Effector memory CD8-positive, alpha-beta T cell (primary cell): Measurements from ENCODE around the gene CTIF.

Experiments used
- ATAC-seq: fragments of 150-1000 bp; cut with Tn5 transposase; replicated peaks from 2 replicates; pipeline ENCODE4 v1.10.0; 2021; ENCODE audit warnings: mild to moderate bottlenecking, moderate library complexity
- DNase-seq, 3 experiments: peaks; one replicate each; pipeline ENCODE4 v3.0.0; 2021
- H3K27ac Mint-ChIP-seq, 2 donors: one replicate each; pipeline ENCODE4 v1.8.0; 2022; ENCODE audit warnings: mild to moderate bottlenecking in 2 of 2, mixed read lengths in 2 of 2, moderate library complexity in 2 of 2
- H3K27me3 Mint-ChIP-seq, 2 donors: one replicate each; pipeline ENCODE4 v1.8.0; 2022; ENCODE audit warnings: mixed read lengths in 2 of 2
- H3K36me3 Mint-ChIP-seq: one replicate; pipeline ENCODE4 v1.8.0; 2022; ENCODE audit warnings: mild to moderate bottlenecking, moderate library complexity, mixed read lengths; ENCODE audit not compliant: insufficient read depth
- H3K4me1 Mint-ChIP-seq, 2 donors: one replicate each; pipeline ENCODE4 v1.8.0; 2022; ENCODE audit warnings: low read depth in 2 of 2, mixed read lengths in 2 of 2
- H3K4me3 Mint-ChIP-seq, 2 donors: one replicate each; pipeline ENCODE4 v1.8.0; 2022; ENCODE audit warnings: mild to moderate bottlenecking in 2 of 2, mixed read lengths in 2 of 2, moderate library complexity in 2 of 2
- H3K9me3 Mint-ChIP-seq, 2 donors: one replicate each; pipeline ENCODE4 v1.8.0; 2022; ENCODE audit warnings: mixed read lengths in 2 of 2

Gene CTIF

DNA sequence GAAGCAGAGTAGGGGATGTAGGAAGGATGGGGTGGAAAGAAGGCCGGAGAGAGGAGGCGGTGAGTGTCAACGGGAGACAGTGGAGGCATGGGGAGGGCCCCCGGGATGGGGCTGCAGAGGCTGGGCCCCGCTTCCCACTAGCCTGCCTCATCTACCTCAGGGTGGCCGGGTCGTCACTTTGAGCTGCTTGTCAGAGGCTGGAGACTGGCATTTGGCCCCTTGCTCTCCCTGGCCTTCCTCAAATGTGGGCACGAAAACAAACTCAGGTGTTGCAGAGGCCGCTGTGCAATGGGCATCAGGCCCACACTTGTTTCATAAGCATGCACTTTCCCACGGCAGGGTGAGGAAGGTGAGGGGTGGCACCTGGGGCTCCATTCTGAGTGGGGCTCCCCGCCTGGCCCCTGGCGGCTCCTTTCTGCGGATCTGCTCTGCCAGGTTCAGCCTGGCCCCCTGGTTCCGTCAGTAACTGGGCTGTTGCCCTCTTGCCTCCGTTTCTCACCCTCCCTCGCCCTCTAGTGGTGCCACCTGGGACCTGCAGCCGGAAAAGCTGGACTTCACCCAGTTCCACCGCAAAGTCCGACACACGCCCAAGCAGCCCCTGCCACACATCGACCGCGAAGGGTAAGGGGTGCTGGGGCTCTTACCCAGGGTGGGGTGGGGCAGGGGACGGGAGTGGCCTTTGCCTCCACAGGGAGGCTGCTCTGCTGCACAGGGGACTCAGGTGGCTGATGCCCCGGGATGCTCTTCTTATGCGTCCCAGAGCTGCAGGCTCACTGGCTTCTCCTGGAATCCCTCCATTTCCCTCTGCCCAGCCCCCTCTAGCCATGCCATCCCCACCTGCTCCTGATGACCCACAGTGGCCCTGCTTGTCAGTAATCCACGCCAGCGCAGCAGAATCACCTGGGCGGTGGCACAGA lies 125.4 kb downstream of the CTIF start:
- ATAC-seq, result peak; percentile 42
- no peak overlapping the region for H3K4me3 Mint-ChIP-seq

DNA sequence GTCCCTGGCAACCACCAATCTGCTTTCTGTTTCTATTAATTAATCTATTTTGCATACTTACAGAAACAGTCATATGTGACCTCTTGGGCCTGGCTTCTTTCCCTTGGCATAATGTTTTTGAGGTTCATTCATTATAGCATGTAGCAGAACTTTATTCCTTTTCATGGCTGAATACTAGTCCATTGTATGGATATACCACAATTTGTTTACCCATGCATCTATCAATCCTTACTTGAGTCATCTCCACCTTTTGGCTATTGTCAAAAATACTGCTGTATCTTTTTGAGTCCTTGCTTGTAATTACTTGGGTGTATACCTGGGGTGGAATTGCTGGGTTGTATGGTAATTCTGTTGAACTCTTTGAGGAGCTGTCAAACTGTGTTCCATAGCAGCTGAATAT lies 126.8 kb downstream of the CTIF start:
- H3K4me1 Mint-ChIP-seq, result peaks cover 0 to 3% of the 10 kb centered on the region in 2 donors
- no peak overlapping the region for H3K27ac Mint-ChIP-seq
- H3K36me3 Mint-ChIP-seq, result peaks cover 3% of the 10 kb centered on the region
- H3K27me3 Mint-ChIP-seq, result peaks cover 0 to 26% of the 10 kb centered on the region in 2 donors
- H3K9me3 Mint-ChIP-seq, result no peaks in the 10 kb centered on the region
- H3K4me3 Mint-ChIP-seq, result no peak overlapping the region
- ATAC-seq, result no peak
- no peak for DNase-seq

More for the DNA sequence above, 125.4 kb downstream of the CTIF start:
- Mint-ChIP-seq H3K4me1 (peaks cover 0 to 3% of the 10 kb centered on the region in 2 donors), H3K9me3 (no peaks in the 10 kb centered on the region), H3K36me3 (peaks cover 3% of the 10 kb centered on the region), H3K27me3 (peaks cover 0 to 27% of the 10 kb centered on the region in 2 donors), H3K27ac (no peak overlapping the region)
- peak; percentile 47 to 51 (median 47) for DNase-seq

DNA sequence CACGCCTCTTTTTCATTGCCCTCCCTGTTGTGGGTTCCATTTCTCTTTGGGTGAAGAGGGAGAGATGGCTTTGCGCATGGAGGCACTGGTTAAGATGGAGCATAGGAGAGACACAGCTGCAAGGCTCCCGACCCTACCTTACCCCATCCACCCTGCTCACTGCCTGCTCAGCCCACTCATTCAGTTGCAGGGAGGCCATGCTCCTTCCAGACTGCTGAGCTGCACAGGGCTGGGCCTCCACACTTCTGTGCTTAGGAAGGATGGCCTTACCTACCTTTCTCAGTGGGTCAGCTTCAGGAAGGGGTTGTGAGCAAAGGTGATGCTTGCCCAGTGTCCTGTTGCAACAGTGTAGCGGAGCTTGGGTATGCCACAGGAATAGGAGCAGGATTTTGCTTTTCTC lies 127.8 kb downstream of the CTIF start:
- Mint-ChIP-seq H3K4me3 (no peak overlapping the region), H3K9me3 (peaks cover 0 to 6% of the 10 kb centered on the region in 2 donors), H3K4me1 (peaks cover 0 to 3% of the 10 kb centered on the region in 2 donors), H3K27me3 (peaks cover 0 to 16% of the 10 kb centered on the region in 2 donors), H3K27ac (no peak overlapping the region), H3K36me3 (no peaks in the 10 kb centered on the region)
- DNase-seq, result no peak
- ATAC-seq, result no peak

DNA sequence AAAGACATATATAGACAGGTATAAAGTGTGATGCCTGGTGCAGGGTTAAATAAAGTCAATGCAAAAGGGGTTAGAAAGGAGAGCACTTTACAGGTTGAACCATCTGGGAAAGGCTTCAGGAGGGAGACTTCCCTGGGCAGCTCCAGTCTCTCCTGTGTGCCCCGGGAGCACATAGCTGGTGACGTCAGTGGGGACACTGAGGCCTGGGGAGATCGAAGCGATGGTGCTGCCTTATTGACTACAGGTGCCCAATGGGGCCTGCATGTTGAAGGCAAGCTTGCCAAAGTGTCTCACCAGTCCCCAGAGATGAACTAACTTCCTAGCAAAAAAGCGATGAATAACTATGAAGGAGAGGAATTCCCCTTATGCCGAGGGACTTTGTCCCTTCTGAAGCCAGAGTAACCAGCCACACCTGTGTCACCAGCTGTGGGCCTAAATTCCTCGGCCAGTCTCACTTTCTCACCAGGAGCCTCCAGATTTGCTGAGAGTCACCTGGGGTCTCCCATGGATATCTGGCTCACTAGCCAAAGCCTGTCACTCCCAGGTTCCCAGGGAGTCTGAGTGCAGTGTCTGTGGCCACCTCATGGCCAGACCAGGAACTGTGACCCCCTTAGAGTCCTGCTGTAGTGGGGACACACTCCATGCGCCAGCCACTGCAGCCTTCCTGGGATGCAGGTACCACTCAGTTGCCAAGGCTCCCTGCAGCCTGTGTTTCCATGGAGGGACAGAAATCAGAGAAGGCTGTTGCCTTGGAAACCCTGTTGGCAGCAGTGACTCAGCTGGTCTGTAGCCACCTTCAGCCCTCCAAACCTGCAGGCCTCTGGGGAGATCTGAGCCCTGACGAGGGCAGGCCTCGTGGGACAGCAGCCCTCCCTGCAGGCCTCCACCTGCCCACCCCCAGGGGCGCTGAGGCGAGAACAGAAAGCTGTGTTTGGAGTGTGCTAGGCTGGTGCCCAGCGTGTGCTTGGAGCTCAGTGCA lies 128.7 kb downstream of the CTIF start:
- Mint-ChIP-seq H3K27ac (no peak overlapping the region), H3K4me1 (no peaks in the 10 kb centered on the region), H3K27me3 (peaks cover 0 to 7% of the 10 kb centered on the region in 2 donors), H3K36me3 (no peaks in the 10 kb centered on the region), H3K4me3 (no peak overlapping the region), H3K9me3 (peaks cover 0 to 7% of the 10 kb centered on the region in 2 donors)
- ATAC-seq, result no peak
- no peak for DNase-seq

DNA sequence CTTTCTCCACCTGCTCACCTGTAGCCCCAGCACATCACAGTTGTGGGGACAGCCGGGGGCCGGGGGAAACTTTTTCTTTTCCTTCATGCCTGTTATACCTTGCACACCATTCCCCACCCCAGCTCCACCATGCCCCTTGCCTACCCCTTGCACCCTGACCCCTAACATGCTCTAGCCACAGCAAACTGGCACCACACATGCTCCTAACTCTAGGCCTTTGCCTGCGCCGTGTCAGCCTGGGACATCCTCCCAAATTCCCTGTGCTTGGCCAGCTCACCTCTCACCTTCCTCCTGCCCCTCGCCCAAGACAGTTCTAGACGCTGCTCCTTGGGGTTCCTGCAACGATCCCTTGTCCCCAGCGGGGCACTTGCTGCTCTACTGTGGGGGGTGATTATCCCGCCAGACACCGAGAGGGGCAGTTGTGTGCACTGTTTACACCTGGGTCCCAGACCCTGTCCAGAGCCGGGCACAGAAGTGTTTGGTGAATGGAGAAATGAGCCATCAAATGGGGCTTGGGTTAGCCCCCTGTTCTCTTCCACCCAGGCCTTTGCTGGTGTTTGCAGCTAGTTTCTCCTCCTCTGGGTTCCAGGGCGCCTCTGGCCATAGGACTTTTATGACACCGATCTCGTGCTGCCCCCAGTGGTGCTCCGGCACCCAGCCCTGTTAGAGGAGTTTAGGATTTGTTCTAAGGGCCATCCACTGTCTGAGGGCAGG lies 129.8 kb downstream of the CTIF start:
- no peaks in the 10 kb centered on the region for H3K4me1 Mint-ChIP-seq
- no peaks in the 10 kb centered on the region for H3K36me3 Mint-ChIP-seq
- no peak for ATAC-seq
- H3K4me3 Mint-ChIP-seq, result no peak overlapping the region
- no peak overlapping the region for H3K27ac Mint-ChIP-seq
- H3K9me3 Mint-ChIP-seq, result peaks cover 0 to 7% of the 10 kb centered on the region in 2 donors
- DNase-seq, result no peak
- H3K27me3 Mint-ChIP-seq, result no peaks in the 10 kb centered on the region

DNA sequence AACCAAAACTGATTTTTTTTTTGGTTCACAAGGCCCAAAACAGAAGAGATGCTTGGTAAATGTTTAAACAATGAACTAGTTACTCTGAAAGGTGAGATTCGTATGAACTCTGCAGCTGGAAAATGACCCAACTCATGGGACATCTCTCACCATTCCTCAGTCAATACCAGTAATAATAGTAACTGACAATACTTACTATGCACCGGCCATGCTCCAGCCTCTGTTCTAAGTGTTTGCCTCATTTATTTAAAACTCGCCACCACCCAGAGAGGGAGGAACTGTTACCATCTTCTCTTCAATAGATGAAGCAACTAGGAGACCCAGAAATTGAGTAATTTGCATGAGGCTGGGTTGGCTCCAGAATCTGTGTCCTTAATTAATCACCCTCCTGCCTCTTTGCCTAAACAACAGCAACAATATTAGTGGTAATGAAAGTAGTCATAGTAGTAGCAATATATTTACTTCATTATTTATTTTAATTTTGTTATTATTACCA lies 130.4 kb downstream of the CTIF start:
- ATAC-seq, result no peak

DNA sequence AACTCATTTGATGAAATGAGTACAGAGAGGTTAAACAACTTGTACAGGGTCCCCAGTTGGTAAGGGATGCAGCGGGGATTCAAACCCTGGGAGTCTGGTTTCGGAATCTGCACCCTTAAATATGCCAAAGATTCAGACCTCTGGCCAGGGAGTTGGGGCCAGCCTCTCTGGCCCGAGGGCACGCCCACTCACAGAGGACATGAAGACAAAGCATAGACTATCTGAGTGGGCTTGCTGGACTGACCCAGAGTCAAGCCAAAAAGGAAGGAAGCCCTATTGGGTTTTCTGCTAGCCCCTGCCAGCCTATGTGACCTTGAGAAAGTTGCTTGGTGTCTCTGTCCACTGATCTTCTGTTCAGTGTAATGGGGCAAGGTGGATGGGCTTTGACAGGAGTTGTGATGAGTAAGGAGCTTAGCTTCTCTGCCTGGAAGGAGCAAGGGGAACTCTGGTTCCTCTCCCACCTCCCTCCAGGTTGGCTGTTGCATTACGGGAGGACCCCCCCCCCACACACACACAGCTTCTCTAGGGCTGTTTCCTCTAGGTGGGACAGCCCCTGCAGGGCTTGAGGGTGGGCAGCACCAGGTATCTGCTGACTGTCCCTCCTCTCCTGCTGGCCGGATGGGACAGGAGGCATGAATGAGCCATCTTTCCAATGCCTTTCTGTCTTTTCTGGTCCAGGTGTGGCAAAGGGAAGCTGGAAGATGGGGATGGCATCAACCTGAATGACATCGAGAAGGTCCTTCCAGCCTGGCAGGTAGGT lies 131.3 kb downstream of the CTIF start:
- Mint-ChIP-seq H3K4me1 (no peaks in the 10 kb centered on the region), H3K27ac (no peak overlapping the region), H3K36me3 (no peaks in the 10 kb centered on the region), H3K27me3 (no peaks in the 10 kb centered on the region), H3K9me3 (peaks cover 0 to 7% of the 10 kb centered on the region in 2 donors), H3K4me3 (no peak overlapping the region)
- DNase-seq (no peak), ATAC-seq (no peak)

More for the DNA sequence above, 130.4 kb downstream of the CTIF start:
- H3K36me3 Mint-ChIP-seq, result no peaks in the 10 kb centered on the region
- H3K27ac Mint-ChIP-seq, result no peak overlapping the region
- no peak for DNase-seq
- H3K27me3 Mint-ChIP-seq, result no peaks in the 10 kb centered on the region
- H3K9me3 Mint-ChIP-seq, result peaks cover 0 to 7% of the 10 kb centered on the region in 2 donors
- no peaks in the 10 kb centered on the region for H3K4me1 Mint-ChIP-seq
- no peak overlapping the region for H3K4me3 Mint-ChIP-seq

DNA sequence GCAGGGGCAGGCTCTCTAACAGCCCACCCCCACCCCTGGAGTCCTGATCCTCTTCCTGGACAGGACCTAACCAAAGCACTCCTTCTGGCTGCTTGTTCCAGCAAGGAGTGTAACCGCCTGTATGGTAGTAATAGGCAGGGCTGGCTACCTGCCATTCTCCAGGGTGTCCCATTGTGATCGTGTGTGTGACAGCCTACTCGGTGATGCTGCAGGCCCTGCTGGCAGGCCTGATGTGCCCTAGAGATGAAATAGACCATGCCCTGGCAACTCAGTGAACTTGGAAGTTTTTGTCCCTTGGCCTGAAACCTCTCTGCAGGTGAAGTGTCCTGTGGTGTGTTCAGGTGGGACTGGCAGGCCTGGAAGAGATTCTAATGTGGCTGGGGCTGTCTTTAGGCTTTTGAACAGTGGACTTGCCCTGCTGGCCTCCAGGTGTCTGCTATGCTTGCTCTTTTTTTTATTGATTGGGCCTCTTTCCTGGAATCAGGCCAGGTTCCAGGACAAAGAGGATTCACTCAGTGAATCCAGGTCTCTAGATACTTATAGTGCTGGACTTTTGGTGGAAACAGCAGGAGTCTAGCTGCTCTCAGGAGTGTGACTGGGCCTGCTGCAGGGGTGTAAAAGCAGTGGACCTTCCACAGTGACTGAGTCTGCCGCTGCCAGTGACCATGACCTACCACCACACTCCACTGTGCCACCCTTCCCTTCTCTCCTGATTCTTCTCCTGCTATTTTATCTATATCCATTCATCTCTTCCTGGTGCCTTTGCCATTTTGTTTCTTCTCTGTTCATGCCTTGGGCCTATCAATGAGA lies 132.1 kb downstream of the CTIF start:
- peaks cover 0 to 7% of the 10 kb centered on the region in 2 donors for H3K9me3 Mint-ChIP-seq
- ATAC-seq, result no peak
- no peak overlapping the region for H3K27ac Mint-ChIP-seq
- no peaks in the 10 kb centered on the region for H3K27me3 Mint-ChIP-seq
- no peaks in the 10 kb centered on the region for H3K36me3 Mint-ChIP-seq
- H3K4me1 Mint-ChIP-seq, result peaks cover 0 to 2% of the 10 kb centered on the region in 2 donors
- H3K4me3 Mint-ChIP-seq, result no peak overlapping the region
- DNase-seq, result no peak

DNA sequence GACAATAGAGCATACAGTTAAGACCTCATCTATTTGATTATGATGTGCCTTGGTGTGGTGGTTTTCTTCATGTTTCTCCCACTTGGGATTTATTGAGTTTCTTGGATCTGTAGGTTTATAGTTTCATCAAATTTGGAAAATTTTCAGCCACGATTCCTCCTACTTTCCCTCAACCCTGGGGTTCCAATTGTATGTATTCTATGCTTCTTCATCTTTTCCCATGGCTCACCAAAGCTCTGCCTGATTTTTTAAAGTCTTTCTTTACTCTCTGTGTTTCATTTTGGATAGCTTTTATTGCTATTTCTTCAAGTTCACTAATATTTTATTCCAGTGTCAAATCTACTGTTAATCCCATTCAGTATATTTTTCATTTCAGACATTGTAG lies 132.7 kb downstream of the CTIF start:
- Mint-ChIP-seq H3K9me3 (peaks cover 0 to 7% of the 10 kb centered on the region in 2 donors), H3K4me3 (no peak overlapping the region), H3K27ac (no peak overlapping the region), H3K36me3 (no peaks in the 10 kb centered on the region), H3K27me3 (no peaks in the 10 kb centered on the region), H3K4me1 (peaks cover 0 to 2% of the 10 kb centered on the region in 2 donors)
- ATAC-seq, result no peak
- DNase-seq, result no peak

DNA sequence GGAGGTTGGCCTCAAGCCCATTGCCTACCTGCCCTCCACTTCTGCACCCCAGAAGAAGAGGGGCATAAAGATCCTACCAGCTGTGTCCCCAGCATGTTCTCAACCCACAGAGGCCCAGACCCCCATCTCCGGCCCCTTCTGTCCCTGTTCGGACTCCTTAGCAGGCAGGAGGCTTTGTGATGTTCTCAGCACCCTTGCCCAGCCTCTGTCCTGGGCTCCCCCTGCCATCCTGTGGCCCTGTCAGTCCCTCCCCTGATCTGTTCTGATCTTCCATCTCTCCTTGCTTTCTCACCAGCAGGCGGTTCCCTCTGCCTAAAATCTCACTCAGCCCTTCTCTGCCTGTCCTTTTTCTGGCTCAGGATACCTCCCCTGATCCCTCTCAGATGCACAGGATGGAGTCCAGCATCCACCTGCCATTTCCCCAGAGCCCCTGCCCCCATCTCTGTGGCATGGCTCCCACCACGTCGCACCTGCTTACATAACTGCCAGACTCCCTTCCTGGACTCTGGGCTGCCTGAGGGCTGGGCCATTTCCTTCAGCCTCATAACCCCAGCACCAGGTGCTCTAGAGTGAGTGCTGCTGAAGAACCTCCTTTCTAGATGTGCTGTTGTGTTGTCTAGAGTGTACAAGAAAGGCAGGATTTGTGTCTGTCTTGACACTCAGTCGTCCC lies 134.0 kb downstream of the CTIF start:
- peaks cover 0 to 7% of the 10 kb centered on the region in 2 donors for H3K9me3 Mint-ChIP-seq
- DNase-seq (no peak), ATAC-seq (no peak)
- peaks cover 0 to 2% of the 10 kb centered on the region in 2 donors for H3K4me1 Mint-ChIP-seq
- no peak overlapping the region for H3K4me3 Mint-ChIP-seq
- no peaks in the 10 kb centered on the region for H3K27me3 Mint-ChIP-seq
- H3K27ac Mint-ChIP-seq, result peak overlapping the region in 1 of 2 donors; percentile 2
- no peaks in the 10 kb centered on the region for H3K36me3 Mint-ChIP-seq

DNA sequence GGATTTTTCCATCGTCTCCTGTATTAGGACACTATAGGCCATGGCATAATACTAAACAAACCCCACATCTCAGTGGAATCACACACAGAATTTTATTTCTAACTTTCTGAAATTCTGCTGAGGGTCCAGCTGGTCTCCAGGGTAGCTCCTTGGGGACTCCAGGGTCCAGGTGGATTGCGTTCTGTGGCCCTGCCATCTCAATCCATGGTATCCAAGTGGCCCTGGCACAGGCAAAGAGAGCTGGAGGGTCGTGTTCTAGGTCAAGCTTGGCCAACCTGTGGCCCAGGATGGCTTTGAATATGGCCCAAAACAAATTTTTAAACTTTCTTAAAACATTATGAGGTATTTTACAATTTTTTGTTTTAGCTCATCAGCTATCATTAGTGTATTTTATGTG lies 134.6 kb downstream of the CTIF start:
- ATAC-seq (no peak), DNase-seq (no peak)
- Mint-ChIP-seq H3K27ac (no peak overlapping the region), H3K4me3 (no peak overlapping the region), H3K9me3 (peaks cover 0 to 7% of the 10 kb centered on the region in 2 donors), H3K4me1 (peaks cover 0 to 2% of the 10 kb centered on the region in 2 donors), H3K36me3 (no peaks in the 10 kb centered on the region), H3K27me3 (no peaks in the 10 kb centered on the region)
